H1 (cell line): Measurements from ENCODE around the gene PLAC1. TPM values are rescaled to one million over a fixed set of nuclear protein-coding genes. Genes with fewer than 3 reads are reported as not detected.

Experiments used
- CTCF ChIA-PET: fragments of 300-600 bp; sonication (Branson Sonifier 250); formaldehyde crosslinking; loops from one replicate; lab custom pipeline; 2021; ENCODE audit not compliant: partially characterized antibody; lab: Charles Lee
- POLR2A ChIA-PET: fragments of 300-600 bp; sonication (Branson Sonifier 250); formaldehyde crosslinking; loops from one replicate; lab custom pipeline; 2021; ENCODE audit warnings: inconsistent platforms; ENCODE audit not compliant: partially characterized antibody; lab: Charles Lee
- DNase-seq, 2 experiments: peaks; one replicate each; pipeline versions ENCODE4 v3.0.0 to v3.0.0-alpha.2; 2010 to 2022; ENCODE audit warnings: low spot score in 2 of 2, low read depth in 1 of 2, mixed read lengths in 1 of 2
- FAIRE-seq: peaks from 2 replicates; lab custom pipeline; 2011; peaks lifted over from hg19 to GRCh38; lab: Jason Lieb, UNC
- H2AFZ ChIP-seq: 2 replicates; pipeline ENCODE4 v1.8.1; 2012; ENCODE audit warnings: low read length, inconsistent platforms
- H2AK5ac ChIP-seq: 2 replicates; pipeline ENCODE4 v1.6.1; 2013; ENCODE audit warnings: low read depth, low read length
- H2BK120ac ChIP-seq: replicated peaks from 2 replicates; pipeline ENCODE3; 2013; ENCODE audit warnings: low read depth, low read length, inconsistent platforms
- H2BK12ac ChIP-seq: 2 replicates; pipeline ENCODE4 v1.6.1; 2013; ENCODE audit warnings: low read depth, low read length
- H2BK15ac ChIP-seq: 2 replicates; pipeline ENCODE4 v1.6.1; 2013; ENCODE audit warnings: low read length
- H2BK20ac ChIP-seq: 2 replicates; pipeline ENCODE4 v1.6.1; 2013; ENCODE audit warnings: low read length
- H2BK5ac ChIP-seq: 2 replicates; pipeline ENCODE4 v1.6.1; 2013; ENCODE audit warnings: low read depth, low read length
- H3K14ac ChIP-seq: 2 replicates; pipeline ENCODE4 v1.6.1; 2013; ENCODE audit warnings: inconsistent platforms; ENCODE audit not compliant: insufficient read length
- H3K18ac ChIP-seq: 2 replicates; pipeline ENCODE4 v1.6.1; 2013; ENCODE audit warnings: low read length; ENCODE audit errors: extremely low read depth
- H3K23ac ChIP-seq: 2 replicates; pipeline ENCODE4 v1.6.1; 2013; ENCODE audit warnings: inconsistent platforms; ENCODE audit not compliant: insufficient read length
- H3K23me2 ChIP-seq: 2 replicates; pipeline ENCODE4 v1.6.1; 2013; ENCODE audit warnings: low read depth, low read length
- H3K27ac ChIP-seq: 2 replicates; pipeline ENCODE4 v1.6.1; 2011; ENCODE audit warnings: low read depth, low read length, inconsistent platforms
- H3K27me3 ChIP-seq, 4 experiments: replicated peaks in 1 of 4; 1 replicate in 1 of 4; 2 replicates in 3 of 4; pipeline versions ENCODE4 v1.6.1 to v1.8.1; 2011 to 2013; ENCODE audit warnings: low read length in 3 of 4, mild to moderate bottlenecking in 3 of 4, inconsistent platforms in 2 of 4, mixed read lengths in 2 of 4, moderate library complexity in 1 of 4; ENCODE audit not compliant: control insufficient read depth in 3 of 4, insufficient read depth in 3 of 4; ENCODE audit errors: extremely low read depth in 1 of 4
- H3K36me3 ChIP-seq, 4 experiments: 2 replicates each; pipeline versions ENCODE4 v1.6.1 to v1.8.1; 2011 to 2013; ENCODE audit warnings: mild to moderate bottlenecking in 4 of 4, low read length in 3 of 4, moderate library complexity in 2 of 4, control low read depth in 1 of 4, inconsistent platforms in 1 of 4; ENCODE audit not compliant: insufficient read depth in 4 of 4, control insufficient read depth in 2 of 4
- H3K4ac ChIP-seq: replicated peaks from 2 replicates; pipeline ENCODE3; 2013; ENCODE audit warnings: low read length, low read depth, mixed read lengths, inconsistent platforms; ENCODE audit not compliant: insufficient read length
- H3K4me1 ChIP-seq, 4 experiments: replicated peaks in 1 of 4; 1 replicate in 1 of 4; 2 replicates in 3 of 4; pipeline versions ENCODE4 v1.6.1 to v1.8.1; 2011 to 2013; ENCODE audit warnings: low read length in 3 of 4, inconsistent platforms in 2 of 4, mixed read lengths in 1 of 4; ENCODE audit not compliant: insufficient read depth in 4 of 4, control insufficient read depth in 3 of 4
- H3K4me2 ChIP-seq, 2 experiments: 2 replicates each; pipeline versions ENCODE4 v1.6.1 to v1.8.1; 2011 to 2013; ENCODE audit warnings: low read depth in 2 of 2, low read length in 2 of 2, control low read depth in 1 of 2, inconsistent platforms in 1 of 2, mild to moderate bottlenecking in 1 of 2; ENCODE audit not compliant: insufficient read depth in 1 of 2
- H3K4me3 ChIP-seq, 4 experiments: fragments of 200-600, 300-600 bp in 1 of 4; sonication (generic), shearing (Covaris generic), sonication (Bioruptor Twin) in 1 of 4; 2 replicates each; pipeline versions ENCODE4 v1.5.1 to v1.8.1; 2011 to 2016; ENCODE audit warnings: low read length in 4 of 4, low read depth in 3 of 4, control low read depth in 2 of 4, inconsistent platforms in 2 of 4, mild to moderate bottlenecking in 2 of 4, mixed read lengths in 1 of 4, moderate library complexity in 1 of 4; ENCODE audit not compliant: insufficient read depth in 2 of 4; ENCODE audit errors: extremely low read depth in 1 of 4
- H3K56ac ChIP-seq: replicated peaks from 2 replicates; pipeline ENCODE3; 2013; ENCODE audit warnings: low read depth, mild to moderate bottlenecking, mixed read lengths, low read length, inconsistent platforms; ENCODE audit not compliant: insufficient read length
- H3K79me1 ChIP-seq: 2 replicates; pipeline ENCODE4 v1.6.1; 2013; ENCODE audit warnings: low read depth, low read length, control low read depth
- H3K79me2 ChIP-seq, 2 experiments: 2 replicates each; pipeline versions ENCODE4 v1.6.1 to v1.8.1; 2012 to 2013; ENCODE audit warnings: low read length in 2 of 2, mild to moderate bottlenecking in 2 of 2, inconsistent platforms in 1 of 2; ENCODE audit not compliant: insufficient read depth in 2 of 2, control insufficient read depth in 1 of 2
- H3K9ac ChIP-seq, 4 experiments: replicated peaks in 1 of 4; 1 replicate in 1 of 4; 2 replicates in 3 of 4; pipeline versions ENCODE4 v1.6.1 to v1.8.1; 2011 to 2013; ENCODE audit warnings: low read depth in 3 of 4, low read length in 3 of 4, control low read depth in 2 of 4, mild to moderate bottlenecking in 2 of 4, moderate library complexity in 2 of 4, inconsistent platforms in 1 of 4; ENCODE audit errors: extremely low read depth in 1 of 4
- H3K9me3 ChIP-seq, 2 experiments: 2 replicates each; pipeline versions ENCODE4 v1.6.1 to v1.8.1; 2012 to 2013; ENCODE audit warnings: mild to moderate bottlenecking in 2 of 2, moderate library complexity in 2 of 2, control low read depth in 1 of 2, inconsistent platforms in 1 of 2, low read depth in 1 of 2, low read length in 1 of 2, mixed read lengths in 1 of 2; ENCODE audit not compliant: insufficient read depth in 2 of 2
- H4K20me1 ChIP-seq, 2 experiments: replicated peaks in 1 of 2; 2 replicates each; pipeline versions ENCODE3 to v1.8.1; 2011 to 2013; ENCODE audit warnings: inconsistent platforms in 2 of 2, low read length in 2 of 2, mild to moderate bottlenecking in 1 of 2; ENCODE audit not compliant: insufficient read depth in 2 of 2, control insufficient read depth in 1 of 2
- H4K5ac ChIP-seq: 2 replicates; pipeline ENCODE4 v1.6.1; 2013; ENCODE audit warnings: low read length, low read depth, mixed read lengths, inconsistent platforms; ENCODE audit not compliant: insufficient read length
- H4K8ac ChIP-seq: 2 replicates; pipeline ENCODE4 v1.8.0; 2013; ENCODE audit warnings: mild to moderate bottlenecking, moderate library complexity, low read length, inconsistent platforms; ENCODE audit not compliant: insufficient read depth; ENCODE audit errors: extremely low read depth
- H4K91ac ChIP-seq: replicated peaks from 2 replicates; pipeline ENCODE3; 2013; ENCODE audit warnings: low read length, mixed read lengths, inconsistent platforms; ENCODE audit not compliant: insufficient read length
- BACH1 ChIP-seq: IDR thresholded peaks from 2 replicates; pipeline ENCODE4 v1.6.1; 2012; ENCODE audit warnings: low read length, improper control_type of control experiment
- CHD2 ChIP-seq: IDR thresholded peaks from 2 replicates; pipeline ENCODE4 v1.6.1; 2012; ENCODE audit warnings: low read length, improper control_type of control experiment
- CTCF ChIP-seq, 3 experiments: IDR thresholded peaks; 1 replicate in 2 of 3; 2 replicates in 1 of 3; pipeline versions ENCODE4 v1.5.1 to v1.6.1; 2011; ENCODE audit warnings: low read length in 3 of 3, mild to moderate bottlenecking in 3 of 3, inconsistent platforms in 2 of 3, low read depth in 1 of 3, moderate library complexity in 1 of 3; ENCODE audit not compliant: insufficient read depth in 1 of 3; ENCODE audit errors: control extremely low read depth in 1 of 3
- EP300 ChIP-seq, 2 experiments: IDR thresholded peaks; 1 replicate in 1 of 2; 2 replicates in 1 of 2; pipeline ENCODE4 v1.6.1; 2011 to 2012; ENCODE audit warnings: low read depth in 2 of 2, low read length in 2 of 2, mild to moderate bottlenecking in 2 of 2, borderline replicate concordance in 1 of 2, inconsistent platforms in 1 of 2, moderate library complexity in 1 of 2
- EZH2 ChIP-seq: fragments of 200-600 bp; sonication (generic); IDR thresholded peaks from 2 replicates; pipeline ENCODE4 v1.7.1; 2012; ENCODE audit warnings: low read depth, mild to moderate bottlenecking, moderate library complexity, low read length, inconsistent platforms; ENCODE audit not compliant: severe bottlenecking
- MAX ChIP-seq: IDR thresholded peaks from 2 replicates; pipeline ENCODE4 v1.6.1; 2012; ENCODE audit warnings: inconsistent platforms
- POLR2AphosphoS5 ChIP-seq: IDR thresholded peaks from 2 replicates; pipeline ENCODE4 v1.6.1; 2011; ENCODE audit warnings: low read depth, low read length
- RAD21 ChIP-seq, 2 experiments: IDR thresholded peaks in 1 of 2; conservative IDR thresholded peaks in 1 of 2; 2 replicates each; pipeline ENCODE4 v1.6.1; 2011; ENCODE audit warnings: low read depth in 2 of 2, low read length in 2 of 2, improper control_type of control experiment in 1 of 2, inconsistent platforms in 1 of 2, mild to moderate bottlenecking in 1 of 2, moderate library complexity in 1 of 2
- SP1 ChIP-seq: IDR thresholded peaks from 2 replicates; pipeline ENCODE4 v1.6.1; 2011; ENCODE audit warnings: low read depth, low read length
- SUZ12 ChIP-seq: fragments of 200-600 bp; sonication (generic); IDR thresholded peaks from 2 replicates; pipeline ENCODE4 v1.6.1; 2012; ENCODE audit warnings: mild to moderate bottlenecking, inconsistent platforms, low read length, moderate library complexity, mixed read lengths
- WGBS, 2 experiments: shearing (Covaris generic) in 1 of 2; methylation state at CpG; one replicate each; pipeline versions ENCODE4 v1.1.6 to v1.1.7; 2013 to 2015; ENCODE audit warnings: low lambda C conversion rate in 2 of 2, mixed read lengths in 2 of 2, inconsistent platforms in 1 of 2, low coverage in 1 of 2, missing lambda C conversion rate in 1 of 2; ENCODE audit not compliant: insufficient replicate concordance in 2 of 2, insufficient coverage in 1 of 2, insufficient read length in 1 of 2; ENCODE audit errors: extremely low coverage in 1 of 2, missing lambda C conversion rate in 1 of 2; 5-methylcytosine and 5-hydroxymethylcytosine counted together
- polyA plus RNA-seq, 7 experiments: library from polyadenylated mRNA; depleted of rRNA in 3 of 7; stranded (reverse) in 5 of 7; unstranded in 2 of 7; fragments of >200 nt in 5 of 7; fragments of 200-250 nt in 2 of 7; gene quantifications; 1 replicate in 5 of 7; 2 replicates in 1 of 7; 4 replicates in 1 of 7; pipeline versions ENCODE4 v1.2.1 to v1.2.3, GENCODE V29; 2011 to 2013; ENCODE audit warnings: missing spikeins in 2 of 7, mixed read lengths in 2 of 7
- total RNA-seq: library from RNA; stranded (reverse); fragmentation: NEBNext Ultra II Directional; extraction: Animal tissue kit (Norgen Biotek cat#: 25700); gene quantifications from 2 replicates; pipeline ENCODE4 v1.2.1, GENCODE V29; 2021

The PLAC1 gene
- total and polyA plus RNA-seq, 2 of the 8 experiments (the other 6 are each of a cell fraction or from before 2014, with no cell fraction given), result 1.8 TPM; not detected in 1

GRCh38 chrX:134622813-134623185, 35.5 kb downstream of the PLAC1 start:
- Histone ChIP-seq H3K18ac (no peak overlapping the region), H3K79me2 (no peaks in the 10 kb centered on the region), H4K5ac (no peak overlapping the region), H2AK5ac (no peak overlapping the region), H3K4ac (no peak overlapping the region), H2BK15ac (no peak overlapping the region), H3K79me1 (no peaks in the 10 kb centered on the region), H4K91ac (no peak overlapping the region), H2BK20ac (no peak overlapping the region), H2BK120ac (no peak overlapping the region), H3K36me3 (no peaks in the 10 kb centered on the region), H2BK5ac (peak overlapping the region; percentile 10; the same call in 1 of the 2 replicates), H3K9me3 (no peaks in the 10 kb centered on the region), H3K23me2 (no peaks in the 10 kb centered on the region), H2AFZ (no peak overlapping the region), H3K9ac (no peak overlapping the region), H3K4me1 (peaks cover 0 to 7% (median 0%) of the 10 kb centered on the region in 4 experiments; a peak in 2 of 7 replicates), H3K27me3 (no peaks in the 10 kb centered on the region), H3K4me3 (no peak overlapping the region), H3K56ac (no peak overlapping the region), H4K8ac (no peak overlapping the region), H3K14ac (no peak overlapping the region), H3K4me2 (no peak overlapping the region), H4K20me1 (no peaks in the 10 kb centered on the region), H3K27ac (no peak overlapping the region), H2BK12ac (no peak overlapping the region), H3K23ac (no peak overlapping the region)
- POLR2A ChIA-PET, result no interaction called here
- TF ChIP-seq MAX (no peak), RAD21 (IDR thresholded peaks at IDR 0.05 in 1 of 2, conservative IDR thresholded peaks at IDR 0.05 in 1 of 2; ENCODE audit: low read depth in 2 of 2, low read length in 2 of 2) (no peak), CHD2 (no peak), SUZ12 (no peak), BACH1 (no peak), CTCF (IDR thresholded peaks at IDR 0.05; ENCODE audit: control extremely low read depth in 1 of 3, insufficient read depth in 1 of 3, low read depth in 1 of 3, low read length in 3 of 3) (no peak), EP300 (IDR thresholded peaks at IDR 0.05; ENCODE audit: borderline replicate concordance in 1 of 2, low read depth in 2 of 2, low read length in 2 of 2) (no peak), SP1 (no peak), EZH2 (no peak), POLR2AphosphoS5 (no peak)
- 64% methylated on average over 2 of the region's 2 CpGs; no CpG with 5 or more reads in 1 of the 2 experiments for WGBS, 2 experiments
- DNase-seq (no peak), FAIRE-seq (no peak)
- CTCF ChIA-PET, result interaction anchor here (1.4 kb wide), 1 partner anchor 101 kb away, joined by 4 read pairs; no protein-coding TSS in a partner anchor
